ENCODE data around the gene AP3B1.

AP3B1 gene

GRCh38 chr5:78162253-78162862 is 132.1 kb downstream of the AP3B1 start:
- DNase-seq (ENCODE audit: low read depth in 2 of 2) = no peak

DNA sequence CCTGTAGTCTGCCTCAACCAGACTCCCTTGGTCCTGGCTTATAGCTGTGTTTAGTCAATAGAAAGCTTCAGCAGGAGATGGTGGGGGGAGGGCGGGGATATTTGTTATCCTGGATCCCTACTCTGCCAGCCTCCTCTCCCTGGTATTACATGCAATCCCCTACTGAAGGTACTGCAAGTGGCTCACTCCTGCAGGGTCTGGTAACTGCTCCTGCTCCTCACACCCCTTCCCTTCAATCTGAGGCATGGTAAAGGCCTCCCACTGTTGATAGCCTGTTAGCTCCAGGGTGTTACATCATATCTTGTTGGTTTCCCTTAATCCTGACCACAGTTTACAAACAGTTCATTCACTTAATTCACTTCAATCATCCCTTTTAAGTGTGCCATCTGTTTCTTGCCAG is 137.5 kb downstream of the AP3B1 start:
- no peak for DNase-seq (ENCODE audit: low read depth in 2 of 2)

GRCh38 chr5:78151594-78152271 is 142.8 kb downstream of the AP3B1 start:
- DNase-seq (ENCODE audit: low read depth in 2 of 2) = no peak

GRCh38 chr5:78137290-78137689 is 157.2 kb downstream of the AP3B1 start:
- no peak for DNase-seq (ENCODE audit: low read depth in 2 of 2)

GRCh38 chr5:78133423-78133822 is 161.1 kb downstream of the AP3B1 start:
- no peak for DNase-seq (ENCODE audit: low read depth in 2 of 2)

DNA sequence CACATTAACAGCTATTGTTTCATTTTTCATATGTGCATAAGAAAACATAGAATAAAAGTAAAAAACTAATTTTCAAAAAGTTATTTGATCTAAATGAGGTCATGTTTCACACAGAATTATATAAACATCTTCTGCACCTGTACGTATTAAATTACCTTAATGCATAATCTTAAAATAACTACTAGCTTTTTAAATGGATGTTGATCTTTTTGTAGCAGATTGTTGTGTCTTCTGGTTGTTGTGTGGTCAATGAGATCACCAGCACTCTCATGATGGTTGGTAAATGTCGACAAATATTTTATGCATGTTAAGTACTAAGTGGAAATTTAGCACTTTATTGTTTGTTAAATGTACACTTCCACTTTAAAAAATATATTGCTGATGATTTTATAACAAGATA is 162.0 kb downstream of the AP3B1 start:
- no peak for DNase-seq (ENCODE audit: low read depth in 2 of 2)

- DNase-seq (ENCODE audit: low read depth in 2 of 2) = no peak
These were observed 164.9 kb downstream of the AP3B1 start for GRCh38 chr5:78129597-78129996.

- no peak for DNase-seq (ENCODE audit: low read depth in 2 of 2)
These were observed 166.6 kb downstream of the AP3B1 start for GRCh38 chr5:78127875-78128274.

DNA sequence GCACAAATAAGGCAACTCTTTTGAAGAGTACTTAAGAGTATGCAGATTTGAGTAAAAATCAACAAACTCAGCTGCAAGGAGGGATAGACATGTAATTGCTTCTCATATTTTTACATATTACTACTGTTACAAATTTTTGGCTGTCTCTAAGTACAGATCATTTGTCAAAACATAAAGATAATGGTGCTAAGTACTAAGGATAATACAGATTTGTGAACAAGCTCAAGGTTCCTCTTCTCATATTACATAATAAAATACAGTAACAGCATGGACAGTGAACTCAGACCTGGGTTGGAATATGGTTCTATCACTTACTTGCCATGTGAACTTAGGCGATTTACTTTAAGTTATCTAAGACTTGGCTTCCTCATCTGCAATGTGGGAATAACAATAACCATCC is 168.0 kb downstream of the AP3B1 start:
- DNase-seq (ENCODE audit: low read depth in 2 of 2) = no peak

GRCh38 chr5:78116167-78116566 is 178.3 kb downstream of the AP3B1 start:
- DNase-seq (ENCODE audit: low read depth in 2 of 2) = no peak

GRCh38 chr5:78113689-78114264 is 180.7 kb downstream of the AP3B1 start:
- DNase-seq (ENCODE audit: low read depth in 2 of 2) = no peak

- no peak for DNase-seq (ENCODE audit: low read depth in 2 of 2)
These were observed 181.6 kb downstream of the AP3B1 start for GRCh38 chr5:78112931-78113330.

DNA sequence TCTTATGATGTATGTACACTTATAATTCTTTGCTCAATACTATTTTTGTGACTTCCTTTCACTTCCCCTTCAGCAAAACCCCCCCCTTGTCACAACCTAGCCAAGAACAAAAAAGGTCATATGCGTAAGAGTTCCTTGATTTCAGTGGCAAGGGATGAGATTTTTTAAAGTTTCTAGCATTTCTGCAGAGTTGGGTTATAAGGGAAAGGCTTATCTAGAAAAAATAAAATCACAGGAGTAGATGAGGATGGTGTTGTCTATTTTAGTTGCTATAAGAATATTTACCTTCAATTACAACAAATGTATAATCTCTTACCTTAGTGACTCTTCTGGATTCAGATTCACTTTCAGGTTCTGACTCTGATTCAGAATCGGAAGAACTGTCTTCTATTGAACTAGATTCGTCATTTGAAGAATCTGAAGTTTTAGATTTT is 184.6 kb downstream of the AP3B1 start:
- DNase-seq (ENCODE audit: low read depth in 2 of 2) = no peak

DNA sequence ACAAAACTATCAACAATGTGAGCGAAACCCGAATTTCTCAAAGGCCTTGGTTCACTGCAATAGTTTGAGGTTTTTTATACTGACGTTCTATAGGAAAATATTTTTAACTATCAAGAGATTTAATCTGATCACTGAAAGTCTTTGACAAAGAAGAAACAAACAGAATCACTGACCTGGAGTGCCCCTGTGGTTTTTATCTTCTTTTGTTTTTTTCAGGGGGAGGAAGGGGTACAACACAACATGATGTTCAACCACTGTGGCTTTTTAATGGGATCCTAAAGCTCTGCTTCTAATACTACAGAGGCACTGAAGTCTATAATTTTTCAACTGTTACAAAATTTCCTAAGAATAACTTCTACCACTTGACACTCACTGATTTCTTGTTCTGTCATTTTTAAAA is 185.9 kb downstream of the AP3B1 start:
- DNase-seq (ENCODE audit: low read depth in 2 of 2) = no peak

- no peak for DNase-seq (ENCODE audit: low read depth in 2 of 2)
These were observed 191.1 kb downstream of the AP3B1 start for GRCh38 chr5:78103232-78103918.

DNA sequence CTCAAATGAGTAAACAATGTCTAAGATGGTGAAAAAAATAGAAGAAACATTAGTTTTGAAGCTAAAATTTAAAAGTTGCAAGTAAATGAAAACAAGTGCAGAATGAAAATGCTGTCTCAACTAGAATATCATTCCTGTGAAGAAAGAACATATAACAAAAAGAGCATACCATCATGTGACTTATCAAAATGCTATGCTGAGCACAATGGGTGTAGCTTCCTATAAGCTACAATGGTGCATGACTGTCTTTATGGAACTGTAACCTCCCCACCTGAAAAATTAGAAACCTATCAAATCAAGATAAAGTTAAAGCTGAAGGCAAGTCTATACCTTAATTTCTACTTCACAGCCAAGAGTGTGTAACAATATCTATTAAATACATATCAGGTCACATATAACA is 192.0 kb downstream of the AP3B1 start:
- DNase-seq (ENCODE audit: low read depth in 2 of 2) = no peak

DNA sequence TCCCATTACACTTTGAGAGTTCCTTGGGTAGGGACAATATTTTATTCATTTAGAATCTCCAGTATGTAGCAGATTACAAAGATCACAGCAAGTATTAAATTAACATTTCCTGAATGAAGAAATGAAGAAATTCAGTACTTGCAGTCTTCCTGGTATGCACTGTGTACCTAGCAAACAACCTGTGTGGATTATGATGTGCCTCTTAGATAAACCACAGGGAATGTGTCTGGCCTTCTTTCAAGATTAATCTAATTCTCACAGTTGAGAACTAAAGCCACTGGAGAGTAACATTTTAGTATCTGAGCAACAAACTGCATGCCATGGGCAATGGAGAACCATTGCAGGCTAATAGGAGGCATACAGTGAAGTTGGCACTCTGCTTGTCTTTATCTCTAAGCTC is 199.4 kb downstream of the AP3B1 start:
- DNase-seq (ENCODE audit: low read depth in 2 of 2) = no peak

- no peak for DNase-seq (ENCODE audit: low read depth in 2 of 2)
These were observed 204.5 kb downstream of the AP3B1 start for GRCh38 chr5:78090002-78090401.

GRCh38 chr5:78078858-78079257 is 215.6 kb downstream of the AP3B1 start:
- DNase-seq (ENCODE audit: low read depth in 2 of 2) = no peak

- no peak for DNase-seq (ENCODE audit: low read depth in 2 of 2)
These were observed 217.0 kb downstream of the AP3B1 start for GRCh38 chr5:78077369-78078068.

DNA sequence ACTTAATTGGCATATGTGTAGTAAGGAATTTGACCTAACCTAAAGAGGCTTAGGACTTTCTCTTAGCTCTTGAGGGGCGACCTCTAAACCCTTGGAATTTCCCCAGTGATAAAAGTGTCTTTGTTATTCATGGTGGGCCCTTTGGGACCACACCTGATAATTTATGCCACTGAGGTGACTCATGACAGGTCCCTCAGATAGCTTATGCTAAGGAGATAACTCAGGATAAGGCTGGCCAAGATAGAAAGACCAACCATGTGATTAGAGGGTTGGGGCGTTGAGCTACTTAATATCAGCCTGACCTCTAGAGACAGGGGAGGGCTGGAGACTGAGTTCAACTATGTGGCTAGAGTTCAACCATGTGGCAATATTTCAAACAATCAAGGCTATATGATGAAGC is 218.1 kb downstream of the AP3B1 start:
- DNase-seq (ENCODE audit: low read depth in 2 of 2) = no peak

DNA sequence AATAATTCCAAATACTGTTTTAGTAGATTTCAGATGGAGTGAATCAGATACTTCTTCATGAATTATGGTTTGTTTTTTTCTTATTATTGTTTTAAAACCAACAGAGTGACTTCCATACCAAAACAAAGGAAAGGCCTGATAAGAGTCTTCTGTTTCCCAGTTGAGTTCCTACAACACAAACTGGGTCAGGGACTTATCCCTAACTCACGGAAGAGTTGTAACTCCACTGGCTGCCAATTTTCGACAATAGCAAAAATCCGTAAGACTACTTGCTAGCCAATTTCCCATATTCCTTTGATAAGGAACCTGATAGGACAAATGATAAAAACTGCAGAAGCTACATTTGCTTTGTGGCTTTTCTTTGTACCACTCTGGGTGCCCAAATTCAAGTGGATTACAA is 219.2 kb downstream of the AP3B1 start:
- no peak for DNase-seq (ENCODE audit: low read depth in 2 of 2)

Data from activated CD4-positive, alpha-beta T cell treated with anti-CD3 and anti-CD28 coated beads for 24 hours (primary cell).